MM.1S (cell line): ENCODE results near the gene TRMT10B.

Source experiments
- CTCF ChIP-seq: fragments of 300-600 bp; sonication (generic); IDR thresholded peaks from 2 replicates; pipeline ENCODE4 v1.5.1; 2016; ENCODE audit warnings: antibody characterized with exemption, low read length, mixed read lengths
- EZH2 ChIP-seq: fragments of 300-600 bp; sonication (generic); optimal IDR thresholded peaks from 2 replicates; pipeline ENCODE3; 2017; ENCODE audit warnings: low read depth, mild to moderate bottlenecking, antibody characterized with exemption, low read length, mixed read lengths

DNA sequence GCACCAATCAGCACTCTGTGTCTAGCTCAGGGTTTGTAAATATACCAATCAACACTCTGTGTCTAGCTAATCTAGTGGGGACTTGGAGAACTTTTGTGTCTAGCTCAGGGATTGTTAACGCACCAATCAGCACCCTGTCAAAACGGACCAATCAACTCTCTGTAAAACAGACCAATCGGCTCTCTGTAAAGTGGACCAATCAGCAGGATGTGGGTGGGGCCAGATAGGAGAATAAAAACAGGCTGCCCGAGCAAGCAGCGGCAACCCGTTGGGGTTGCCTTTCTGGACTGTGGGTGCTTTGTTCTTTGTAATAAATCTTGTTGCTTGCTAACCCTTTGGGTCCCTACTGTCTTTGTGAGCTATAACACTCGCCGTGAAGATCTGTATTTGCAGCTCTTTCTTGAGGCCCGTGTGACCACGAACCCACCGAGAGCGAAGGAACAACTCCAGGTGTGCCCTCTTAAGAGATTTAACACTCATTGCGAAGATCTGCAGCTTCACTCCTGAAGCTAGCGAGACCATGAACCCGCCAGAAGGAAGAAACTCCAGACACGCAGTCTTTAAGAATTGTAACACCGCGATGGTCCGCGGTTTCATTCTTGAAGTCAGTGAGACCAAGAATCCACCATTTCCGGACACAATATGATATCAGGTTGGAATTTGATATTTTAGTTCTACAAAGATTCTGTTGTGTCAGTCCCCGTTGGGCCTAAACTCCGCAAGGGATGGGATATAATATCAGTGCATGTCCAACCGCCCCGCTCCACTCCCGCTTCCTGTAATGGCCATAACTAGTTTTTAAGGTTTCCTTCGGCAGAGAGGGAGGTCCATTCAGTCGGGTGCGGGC is 740 bp upstream of the TRMT10B start:
- no peak for TF ChIP-seq EZH2
- no peak for TF ChIP-seq CTCF
